ENCODE data around the gene GSE1.

The GSE1 gene

GRCh38 chr16:85616607-85617321, 3.6 kb downstream of the GSE1 start:
- H3K4me3 ChIP-seq (ENCODE audit: low read depth, low read length), result no peak overlapping the region
- DNase-seq (ENCODE audit: low read depth, low spot score), result peak; percentile 22
- in situ Hi-C loops (cut with HindIII; ENCODE audit: low sequenced_read_pairs), result no loop called here
- no peak for TF ChIP-seq CTCF (IDR thresholded peaks at IDR 0.05; ENCODE audit: low read depth, low read length)

- no peak overlapping the region for H3K4me3 ChIP-seq (ENCODE audit: low read depth, low read length)
- in situ Hi-C loops (cut with HindIII; ENCODE audit: low sequenced_read_pairs), result no loop called here
- DNase-seq (ENCODE audit: low read depth, low spot score), result no peak
- TF ChIP-seq CTCF (IDR thresholded peaks at IDR 0.05; ENCODE audit: low read depth, low read length), result no peak
Observed at GRCh38 chr16:85617948-85618347, 4.8 kb downstream of the GSE1 start.

- no peak for DNase-seq (ENCODE audit: low read depth, low spot score)
- TF ChIP-seq CTCF (IDR thresholded peaks at IDR 0.05; ENCODE audit: low read depth, low read length), result no peak
- no peak overlapping the region for H3K4me3 ChIP-seq (ENCODE audit: low read depth, low read length)
- in situ Hi-C loops (cut with HindIII; ENCODE audit: low sequenced_read_pairs), result no loop called here
Observed at GRCh38 chr16:85618521-85618920, 5.4 kb downstream of the GSE1 start.

GRCh38 chr16:85619101-85619891, 6.2 kb downstream of the GSE1 start:
- DNase-seq (ENCODE audit: low read depth, low spot score), result no peak
- in situ Hi-C loops (cut with HindIII; ENCODE audit: low sequenced_read_pairs), result no loop called here
- no peak overlapping the region for H3K4me3 ChIP-seq (ENCODE audit: low read depth, low read length)
- TF ChIP-seq CTCF (IDR thresholded peaks at IDR 0.05; ENCODE audit: low read depth, low read length), result no peak

- DNase-seq (ENCODE audit: low read depth, low spot score), result no peak
- TF ChIP-seq CTCF (IDR thresholded peaks at IDR 0.05; ENCODE audit: low read depth, low read length), result no peak
- no peak overlapping the region for H3K4me3 ChIP-seq (ENCODE audit: low read depth, low read length)
- in situ Hi-C loops (cut with HindIII; ENCODE audit: low sequenced_read_pairs), result no loop called here
Observed at GRCh38 chr16:85620374-85620773, 7.3 kb downstream of the GSE1 start.

GRCh38 chr16:85621698-85622428, 8.7 kb downstream of the GSE1 start:
- no peak for DNase-seq (ENCODE audit: low read depth, low spot score)
- TF ChIP-seq CTCF (IDR thresholded peaks at IDR 0.05; ENCODE audit: low read depth, low read length), result no peak
- H3K4me3 ChIP-seq (ENCODE audit: low read depth, low read length), result no peak overlapping the region
- in situ Hi-C loops (cut with HindIII; ENCODE audit: low sequenced_read_pairs), result no loop called here

Measured in astrocyte of the spinal cord (primary cell).